Measurements from ENCODE around the gene RRAS. TPM values are rescaled to one million over a fixed set of nuclear protein-coding genes. Genes with fewer than 3 reads are reported as not detected.
"Not testable (repeated sequence)": the region's sequence is repeated elsewhere in the genome, so short reads cannot be mapped to it uniquely, and the experiment has no call there.

RRAS gene
- total RNA-seq, 1 experiment from 2014 or later: 72.7 TPM

GRCh38 chr19:49645592-49645991 lies 5.6 kb upstream of the RRAS start:
- Histone ChIP-seq H3K36me3 (peaks cover 63% of the 10 kb centered on the region), H3K9me3 (no peaks in the 10 kb centered on the region), H3K27me3 (no peaks in the 10 kb centered on the region), H3K4me3 (no peak overlapping the region)
- no peak for DNase-seq

GRCh38 chr19:49643466-49643865 lies 3.5 kb upstream of the RRAS start:
- H3K9me3 ChIP-seq: no peaks in the 10 kb centered on the region
- DNase-seq: no peak
- H3K27me3 ChIP-seq: no peaks in the 10 kb centered on the region
- peaks cover 43% of the 10 kb centered on the region for H3K36me3 ChIP-seq
- peak overlapping the region; percentile 98 for H3K4me3 ChIP-seq

- Histone ChIP-seq H3K9me3 (no peaks in the 10 kb centered on the region), H3K27me3 (no peaks in the 10 kb centered on the region), H3K4me3 (peak overlapping the region; percentile 98), H3K36me3 (peaks cover 41% of the 10 kb centered on the region)
- DNase-seq: no peak
Measured at GRCh38 chr19:49642492-49643035, 2.6 kb upstream of the RRAS start.

- Histone ChIP-seq H3K4me3 (peak within 1 kb of the TSS; percentile 98), H3K27me3 (no peaks in the 10 kb centered on the region), H3K36me3 (peaks cover 34% of the 10 kb centered on the region), H3K9me3 (no peaks in the 10 kb centered on the region)
- DNase-seq: peak; percentile 100
Measured at GRCh38 chr19:49641688-49642491, 1.9 kb upstream of the RRAS start, which contains the start of gene SCAF1. TSS of gene SCAF1 (plus strand) at chr19:49642209. CDS start at chr19:49645027, 2,818 bp downstream.

- no peak for DNase-seq
- H3K4me3 ChIP-seq: peak overlapping the region; percentile 58
- no peaks in the 10 kb centered on the region for H3K27me3 ChIP-seq
- H3K36me3 ChIP-seq: peaks cover 19% of the 10 kb centered on the region
- H3K9me3 ChIP-seq: no peaks in the 10 kb centered on the region
Measured at GRCh38 chr19:49639401-49640112, 386 bp downstream of the RRAS start.

GRCh38 chr19:49637821-49638738 lies 1.9 kb downstream of the RRAS start:
- Histone ChIP-seq H3K9me3 (no peaks in the 10 kb centered on the region), H3K27me3 (no peaks in the 10 kb centered on the region), H3K36me3 (peaks cover 7% of the 10 kb centered on the region; the same call in 1 of the 2 replicates), H3K4me3 (peak overlapping the region; percentile 31)
- DNase-seq: peak; percentile 95

GRCh38 chr19:49636233-49636932 lies 3.6 kb downstream of the RRAS start:
- DNase-seq: no peak
- Histone ChIP-seq H3K9me3 (no peaks in the 10 kb centered on the region), H3K27me3 (no peaks in the 10 kb centered on the region), H3K36me3 (peaks cover 7% of the 10 kb centered on the region; the same call in 1 of the 2 replicates), H3K4me3 (no peak overlapping the region)

- Histone ChIP-seq H3K4me3 (no peak overlapping the region), H3K36me3 (peaks cover 7% of the 10 kb centered on the region; the same call in 1 of the 2 replicates), H3K27me3 (no peaks in the 10 kb centered on the region), H3K9me3 (no peaks in the 10 kb centered on the region)
- no peak for DNase-seq
Measured at GRCh38 chr19:49635530-49636232, 4.3 kb downstream of the RRAS start.

- H3K9me3 ChIP-seq, DNase-seq, H3K27me3 ChIP-seq, H3K4me3 ChIP-seq: not testable (repeated sequence)
- H3K36me3 ChIP-seq: peaks cover 11% of the 10 kb centered on the region; the same call in 1 of the 2 replicates
Measured at GRCh38 chr19:49633273-49633672, 6.7 kb downstream of the RRAS start.

- H3K36me3 ChIP-seq: peaks cover 16% of the 10 kb centered on the region
- H3K9me3 ChIP-seq: no peaks in the 10 kb centered on the region
- H3K27me3 ChIP-seq: no peaks in the 10 kb centered on the region
- DNase-seq: no peak
- H3K4me3 ChIP-seq: no peak overlapping the region
Measured at GRCh38 chr19:49632576-49632975, 7.4 kb downstream of the RRAS start.

- Histone ChIP-seq H3K27me3 (no peaks in the 10 kb centered on the region), H3K4me3 (no peak overlapping the region), H3K9me3 (no peaks in the 10 kb centered on the region), H3K36me3 (peaks cover 23% of the 10 kb centered on the region)
- no peak for DNase-seq
Measured at GRCh38 chr19:49631610-49632192, 8.2 kb downstream of the RRAS start.

- peaks cover 28% of the 10 kb centered on the region for H3K36me3 ChIP-seq
- no peak for DNase-seq
- H3K27me3 ChIP-seq: no peaks in the 10 kb centered on the region
- no peaks in the 10 kb centered on the region for H3K9me3 ChIP-seq
- no peak overlapping the region for H3K4me3 ChIP-seq
Measured at GRCh38 chr19:49631014-49631588, 8.8 kb downstream of the RRAS start.

- no peak for DNase-seq
- H3K9me3 ChIP-seq: no peaks in the 10 kb centered on the region
- H3K36me3 ChIP-seq: peaks cover 22% of the 10 kb centered on the region
- no peak overlapping the region for H3K4me3 ChIP-seq
- H3K27me3 ChIP-seq: no peaks in the 10 kb centered on the region
Measured at GRCh38 chr19:49629659-49630058, 10.3 kb downstream of the RRAS start.

- Histone ChIP-seq H3K36me3 (peaks cover 37% of the 10 kb centered on the region), H3K4me3 (no peak overlapping the region), H3K9me3 (no peaks in the 10 kb centered on the region), H3K27me3 (no peaks in the 10 kb centered on the region)
- DNase-seq: no peak
Measured at GRCh38 chr19:49626226-49626625, 13.7 kb downstream of the RRAS start.

Data from MG63 (cell line).